ENCODE results near the gene ADAMTS12.

The ADAMTS12 gene

DNA sequence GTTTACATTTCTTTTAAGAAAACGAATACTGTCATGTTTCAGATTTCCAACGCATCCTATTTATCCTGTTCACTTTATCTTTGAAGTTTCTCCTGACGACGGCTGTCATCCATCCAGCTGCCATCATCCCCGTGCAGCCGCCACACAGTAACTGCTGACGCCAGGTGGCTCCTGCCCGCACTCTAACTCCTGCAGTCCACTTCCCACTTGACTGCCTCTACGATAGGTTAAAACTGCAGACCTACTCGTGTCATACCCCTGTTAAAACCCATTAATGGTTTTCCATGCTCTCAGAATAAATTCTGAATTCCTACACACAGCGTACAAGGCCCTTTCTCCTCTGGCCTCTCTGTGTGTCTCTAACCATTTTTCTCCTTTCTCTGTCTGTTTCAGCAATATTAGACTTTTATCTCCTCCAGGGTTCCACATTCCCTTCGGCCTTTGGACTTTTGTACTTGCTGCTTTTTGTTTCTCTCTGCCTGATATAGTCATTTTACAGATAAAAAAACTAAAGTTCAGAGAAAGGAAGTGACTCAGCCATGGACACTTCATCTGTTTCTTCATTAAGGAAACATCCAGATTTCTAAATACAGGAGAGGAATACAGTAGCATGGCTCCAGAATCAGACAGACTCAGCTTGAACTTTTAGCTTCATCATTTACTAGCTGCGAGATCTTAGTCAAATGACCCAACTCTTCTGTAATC is 84.9 kb downstream of the ADAMTS12 start:
- DNase-seq (ENCODE audit: low spot score) = peak; percentile 56

DNA sequence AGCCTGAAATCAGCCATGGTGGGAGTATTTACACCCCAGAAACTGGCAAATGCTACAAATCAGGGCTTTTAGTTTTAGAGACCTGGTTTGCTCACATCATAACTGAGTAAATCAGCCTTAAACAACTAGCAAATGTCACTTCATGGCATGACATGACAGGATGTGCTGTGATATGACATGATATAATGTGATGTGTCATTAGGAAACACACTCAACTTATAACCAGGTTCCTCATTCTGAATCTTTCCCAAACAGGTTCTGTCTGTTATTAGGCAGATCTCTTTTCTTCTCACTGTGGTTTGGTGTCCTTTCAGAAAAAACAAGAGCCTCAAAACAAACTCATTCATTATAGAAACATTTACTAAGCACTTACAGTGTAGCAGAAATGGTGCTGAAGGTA is 90.5 kb downstream of the ADAMTS12 start:
- DNase-seq (ENCODE audit: low spot score) = no peak

DNA sequence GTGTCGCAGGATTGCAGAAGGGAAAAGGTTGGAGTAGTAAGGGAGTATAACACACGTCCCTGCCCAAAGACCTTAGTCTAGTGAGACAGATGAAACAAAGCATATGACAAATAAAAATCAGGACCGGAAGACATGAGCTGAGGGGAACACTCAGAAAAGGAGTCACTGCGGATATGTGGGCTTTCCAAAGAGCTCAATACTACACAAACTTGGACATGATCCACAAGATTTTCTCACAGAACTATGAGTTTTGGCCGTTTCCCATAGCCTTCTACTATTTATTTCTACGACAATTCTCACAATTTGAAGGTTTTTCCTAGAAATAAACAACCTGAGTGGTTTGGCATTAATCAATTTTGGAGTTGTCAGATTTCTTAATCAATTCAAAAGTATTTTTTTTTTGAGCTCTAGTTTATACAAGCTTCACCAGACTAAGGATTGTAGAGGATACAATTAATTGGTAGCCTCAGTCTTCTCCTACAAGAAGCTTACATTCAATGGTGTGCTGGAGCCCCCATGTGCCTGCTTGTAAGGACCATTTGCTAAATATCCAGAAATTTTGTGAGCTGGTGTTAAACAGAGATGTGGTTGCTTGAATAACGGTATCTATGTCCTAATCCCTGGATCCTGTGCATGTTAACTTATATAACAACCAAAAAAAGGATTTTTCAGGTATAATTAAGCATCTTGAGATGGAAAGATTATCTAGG is 91.4 kb downstream of the ADAMTS12 start:
- no peak for DNase-seq (ENCODE audit: low spot score)

DNA sequence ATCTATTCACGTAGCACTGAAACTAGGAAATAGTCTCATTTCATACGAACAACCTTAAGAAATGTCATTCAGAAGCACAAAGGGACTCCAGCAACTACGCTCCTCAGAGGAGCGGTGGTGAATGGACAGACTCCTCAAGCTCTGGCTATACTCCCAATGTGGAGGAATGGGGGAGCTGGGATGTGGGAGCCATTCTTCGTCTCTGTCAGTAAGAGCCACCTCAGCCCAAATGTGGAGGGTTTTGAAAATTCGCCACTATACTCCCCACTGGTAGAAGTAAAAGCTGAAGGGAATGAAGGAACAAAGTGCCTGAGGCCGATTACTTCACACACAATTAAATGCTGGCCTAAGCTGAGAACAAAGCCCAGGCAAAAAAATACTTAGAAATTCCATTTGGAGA is 96.3 kb downstream of the ADAMTS12 start:
- no peak for DNase-seq (ENCODE audit: low spot score)

DNA sequence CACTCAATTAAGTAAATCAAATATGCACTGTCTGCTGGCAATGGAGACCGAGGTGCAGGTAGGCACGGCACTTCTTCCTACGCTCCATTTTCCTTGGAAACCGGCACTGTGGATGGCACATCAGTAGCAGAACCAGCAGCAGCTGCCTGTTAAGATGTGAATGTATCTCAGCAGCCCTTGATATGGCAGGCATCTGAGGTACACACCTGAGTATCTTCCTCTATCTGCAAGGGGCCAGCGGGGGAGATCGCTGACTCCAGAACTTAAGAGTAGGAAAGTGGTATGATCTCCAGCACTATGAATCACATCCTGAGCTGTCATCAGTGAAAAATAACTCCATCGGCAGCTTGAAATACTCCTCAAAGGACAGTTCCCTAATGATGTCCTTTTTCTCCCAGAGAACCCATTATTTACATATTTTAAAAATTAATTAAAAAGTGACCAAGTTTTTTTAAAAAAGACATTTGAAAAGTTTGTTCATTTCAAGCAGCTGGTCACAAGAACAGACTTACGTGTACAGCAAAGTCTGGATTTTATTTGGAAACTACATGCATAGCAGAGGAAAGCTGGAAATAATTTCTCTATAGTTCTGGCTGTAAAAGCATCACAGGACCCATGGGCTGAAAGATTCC is 97.1 kb downstream of the ADAMTS12 start:
- no peak for DNase-seq (ENCODE audit: low spot score)

DNA sequence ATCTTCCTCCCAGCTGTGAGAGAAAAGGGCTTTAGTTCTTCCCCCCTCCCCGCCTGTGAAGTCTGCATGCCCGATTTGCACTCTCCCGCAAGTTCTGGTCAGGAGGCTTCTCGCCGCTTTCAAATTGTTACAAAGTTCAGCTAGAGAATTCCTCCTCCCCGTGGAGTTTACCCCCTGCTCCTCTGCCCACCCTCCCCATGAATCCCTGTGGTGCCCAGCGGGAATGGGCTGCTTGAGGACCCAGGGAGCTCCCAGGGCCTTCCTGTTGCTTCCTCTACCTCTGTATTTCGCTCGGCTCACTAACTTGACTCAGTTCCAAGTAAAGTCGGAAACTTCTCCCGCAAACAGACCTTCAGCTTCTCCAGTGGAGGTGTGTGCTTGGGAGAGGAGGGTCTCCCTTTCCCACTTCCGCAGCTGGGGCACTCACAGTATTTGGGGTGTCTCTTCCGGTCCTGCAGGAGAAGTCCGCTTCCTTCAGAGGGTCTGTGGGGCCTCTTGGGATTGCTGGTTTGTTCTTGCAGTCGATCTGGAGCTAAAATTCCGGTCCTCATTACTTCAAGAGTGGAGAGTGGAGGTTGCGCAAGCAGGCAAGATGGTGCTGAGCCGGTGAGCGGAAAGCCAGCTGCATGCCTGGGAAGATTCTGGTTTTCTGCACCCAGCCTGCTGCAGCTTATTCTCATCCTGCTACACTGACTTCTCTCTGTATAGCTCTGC is 97.8 kb downstream of the ADAMTS12 start:
- no peak for DNase-seq (ENCODE audit: low spot score)

DNA sequence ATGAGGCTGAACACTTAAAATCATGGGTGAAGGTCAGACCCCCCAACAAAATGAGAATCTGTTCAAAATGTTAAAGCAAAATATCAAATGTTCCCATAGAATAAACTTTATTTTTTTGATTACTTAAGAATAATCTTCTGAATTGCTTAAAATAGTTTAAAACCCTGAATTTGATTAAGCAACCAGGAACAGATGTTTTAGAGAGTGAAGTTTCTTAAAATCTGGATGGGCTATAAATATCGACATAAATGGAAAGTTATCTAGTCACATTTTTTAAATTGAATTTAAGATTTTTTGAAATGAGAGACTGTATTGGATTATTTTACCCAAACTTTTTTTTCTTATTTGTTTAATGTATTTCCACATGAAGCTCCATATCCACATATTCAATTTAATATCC is 98.5 kb downstream of the ADAMTS12 start:
- no peak for DNase-seq (ENCODE audit: low spot score)

DNA sequence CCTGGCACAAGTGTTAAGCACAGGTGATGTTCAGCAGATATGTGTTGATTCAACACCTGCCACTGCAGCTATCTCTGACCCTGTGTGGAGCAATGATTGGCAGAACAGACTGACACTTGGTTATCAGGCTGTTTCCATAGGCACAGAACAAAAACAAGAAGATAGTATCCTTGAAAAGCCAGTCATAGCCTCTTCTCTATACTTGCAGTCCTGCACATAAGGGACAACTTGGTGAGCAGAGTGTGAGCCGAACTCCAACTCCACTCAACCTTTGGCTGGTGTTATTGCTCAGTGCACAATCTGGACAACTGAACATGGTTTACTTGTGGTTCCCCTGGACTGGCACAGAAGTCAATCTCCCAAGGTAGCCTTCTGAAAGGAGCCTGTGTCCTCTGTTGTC is 99.2 kb downstream of the ADAMTS12 start:
- DNase-seq (ENCODE audit: low spot score) = no peak

DNA sequence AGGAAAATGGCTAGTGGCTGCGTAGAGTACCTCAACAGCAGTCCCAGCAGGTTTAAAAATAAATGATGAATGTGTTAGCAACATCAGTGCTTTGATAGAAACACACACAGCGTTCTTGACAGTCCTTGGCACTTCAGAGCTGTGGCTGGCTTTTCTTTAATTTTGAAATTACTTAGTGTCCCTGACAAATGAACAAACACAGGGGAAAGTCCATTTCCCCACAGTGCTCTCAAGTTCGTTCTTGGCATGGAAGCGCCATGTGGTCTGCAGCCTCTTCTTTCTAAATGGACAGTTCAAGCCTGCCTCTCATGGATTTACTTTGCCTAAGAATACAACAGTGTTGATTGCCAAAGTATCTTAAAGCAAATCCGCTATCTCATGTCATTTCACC is 102.2 kb downstream of the ADAMTS12 start:
- DNase-seq (ENCODE audit: low spot score) = no peak

DNA sequence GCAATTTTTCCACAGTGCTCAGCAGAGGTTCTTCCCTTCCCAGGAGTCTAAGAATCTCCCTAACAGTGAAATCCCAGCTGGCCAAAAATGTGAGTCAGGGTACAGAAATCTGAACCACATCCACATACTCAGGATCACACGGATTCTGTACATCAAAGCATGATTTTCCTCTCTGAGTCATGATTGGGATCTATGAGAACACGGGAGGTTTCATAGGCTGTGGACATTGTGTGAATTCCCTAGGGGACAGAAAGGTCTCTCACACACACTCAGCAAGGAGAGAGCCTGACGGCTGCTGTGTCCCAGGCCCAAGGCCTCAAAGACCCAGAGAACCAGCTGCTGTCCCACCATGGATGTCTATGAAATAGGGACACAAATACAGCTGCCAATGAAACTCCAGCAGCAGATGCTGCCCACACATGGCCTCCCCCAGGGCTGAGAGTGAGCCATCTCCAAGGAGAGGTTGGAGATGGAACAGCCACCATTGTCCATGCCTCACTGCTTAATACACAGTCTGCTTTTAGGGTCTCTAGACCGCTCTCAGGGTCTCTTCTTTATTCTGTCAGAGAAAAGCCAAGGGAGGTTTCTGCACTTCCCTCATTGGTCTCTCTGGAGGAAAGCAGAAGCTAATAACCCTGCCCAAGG is 102.7 kb downstream of the ADAMTS12 start:
- DNase-seq (ENCODE audit: low spot score) = peak; percentile 59

DNA sequence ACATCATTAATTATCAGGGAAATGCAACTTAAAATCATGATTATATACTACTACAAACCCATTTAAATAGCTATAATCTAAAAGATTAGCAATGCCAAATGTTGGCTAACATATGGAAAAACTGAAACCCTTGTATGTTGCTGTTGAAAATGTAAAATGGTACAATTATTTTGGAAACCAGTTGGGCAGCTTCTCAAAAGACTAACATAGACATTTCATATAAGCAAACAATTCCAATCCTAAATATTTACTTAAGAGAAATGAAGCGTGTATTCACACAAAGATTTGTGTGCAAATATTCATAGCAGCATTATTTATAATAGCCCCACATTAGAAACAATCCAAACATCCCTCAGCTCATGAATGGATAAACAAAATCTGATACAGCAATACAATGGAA is 106.2 kb downstream of the ADAMTS12 start:
- DNase-seq (ENCODE audit: low spot score) = no peak

DNA sequence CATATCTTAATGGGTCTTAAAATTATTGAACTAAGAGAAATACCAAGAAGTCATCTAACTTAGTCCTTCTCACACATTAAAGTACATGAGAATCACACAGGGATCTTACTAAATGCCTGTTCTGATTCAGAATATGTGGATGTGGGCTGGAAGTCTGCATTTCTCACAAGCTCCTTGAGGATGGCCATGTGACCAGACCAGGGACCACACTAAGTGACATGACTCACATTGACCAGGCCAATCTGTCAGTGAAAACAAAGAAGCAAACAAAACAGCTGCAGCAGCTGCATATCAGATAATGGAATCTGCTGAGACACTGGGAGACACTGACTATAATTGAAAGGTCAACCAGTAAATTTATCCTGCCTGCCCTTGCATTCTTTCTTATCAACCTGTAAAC is 110.5 kb downstream of the ADAMTS12 start:
- peak; percentile 7 for DNase-seq (ENCODE audit: low spot score)

DNA sequence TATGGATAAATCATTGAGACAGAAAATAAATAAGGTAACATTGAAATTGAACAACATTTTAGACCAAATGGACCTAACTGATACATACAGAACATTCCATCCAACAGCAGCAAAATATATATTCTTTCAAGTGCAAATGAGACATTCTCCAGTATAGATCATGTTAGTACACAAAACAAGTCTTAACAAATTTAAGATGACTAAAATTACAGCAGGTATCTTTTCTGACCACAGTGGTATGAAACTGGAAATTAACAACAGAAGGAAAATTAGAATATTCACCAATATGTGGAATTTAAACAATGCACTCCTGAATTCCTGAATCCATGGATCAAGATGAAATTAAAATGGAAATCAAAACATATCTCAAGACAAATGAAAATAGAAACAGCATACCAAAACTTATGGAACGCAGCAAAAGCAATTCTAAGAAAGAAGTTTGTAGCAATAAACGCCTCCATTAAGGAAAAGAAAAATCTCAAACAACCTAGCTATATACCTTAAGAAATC is 115.6 kb downstream of the ADAMTS12 start:
- no peak for DNase-seq (ENCODE audit: low spot score)

DNA sequence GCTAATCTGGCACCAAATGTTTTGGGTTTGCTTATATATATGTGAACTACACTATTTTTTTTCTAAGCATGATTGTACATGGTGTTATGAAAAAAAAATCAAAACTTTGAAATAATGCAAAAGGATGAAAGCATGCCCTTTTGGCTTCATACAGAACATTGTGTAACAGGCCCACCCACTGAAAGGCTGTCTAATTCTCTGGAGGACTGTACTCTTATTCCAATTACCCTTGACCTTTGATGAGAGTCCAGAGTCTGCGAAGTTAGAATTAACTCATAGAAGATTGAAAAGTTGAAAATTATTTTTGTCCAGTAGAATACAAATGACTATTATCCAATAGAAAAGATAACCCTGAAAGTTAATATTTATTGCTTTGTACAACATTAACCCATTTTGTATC is 117.4 kb downstream of the ADAMTS12 start:
- DNase-seq (ENCODE audit: low spot score) = no peak

DNA sequence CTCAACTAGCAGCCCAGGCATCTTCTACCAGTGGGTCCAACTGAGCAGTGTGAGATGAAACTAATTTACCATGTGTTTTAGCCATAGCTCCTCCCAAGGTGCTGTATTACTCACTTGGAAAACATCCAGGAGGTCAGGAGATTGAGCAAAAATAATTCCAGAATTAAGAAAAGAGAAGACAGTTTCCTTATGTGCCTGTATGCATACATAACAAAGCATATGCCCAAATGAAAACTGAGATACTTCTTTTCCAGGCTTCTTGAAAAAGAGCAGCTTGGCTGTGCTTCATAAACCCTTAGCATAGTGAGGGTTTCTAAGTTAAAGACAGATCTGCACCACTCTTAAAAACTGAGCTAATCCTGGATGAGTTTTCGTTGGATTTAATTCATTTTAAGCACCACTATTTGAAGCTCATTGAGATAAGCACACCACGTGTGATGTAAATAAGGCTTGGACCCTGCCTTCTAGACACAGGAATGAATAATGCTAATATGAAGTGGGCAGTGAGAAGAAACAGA is 119.4 kb downstream of the ADAMTS12 start:
- no peak for DNase-seq (ENCODE audit: low spot score)

DNA sequence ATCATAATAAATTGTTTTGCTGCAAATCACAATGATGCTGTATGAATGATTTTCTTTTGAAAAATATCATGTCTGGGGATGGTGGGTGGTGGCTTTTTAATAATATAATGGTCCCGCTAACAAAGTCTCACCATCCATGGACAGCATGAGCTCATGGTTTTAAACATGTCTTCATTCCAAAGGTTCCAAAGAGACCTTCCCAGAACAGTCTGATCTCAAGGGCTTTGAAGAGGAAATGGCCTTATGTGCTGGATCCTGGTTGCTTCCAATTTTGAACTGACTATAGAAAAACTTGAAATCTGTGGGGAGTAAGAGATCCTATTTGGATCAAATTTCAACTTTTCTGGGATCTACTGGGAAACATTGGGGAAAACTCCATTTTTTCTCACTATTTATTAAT is 121.8 kb downstream of the ADAMTS12 start:
- DNase-seq (ENCODE audit: low spot score) = no peak

DNA sequence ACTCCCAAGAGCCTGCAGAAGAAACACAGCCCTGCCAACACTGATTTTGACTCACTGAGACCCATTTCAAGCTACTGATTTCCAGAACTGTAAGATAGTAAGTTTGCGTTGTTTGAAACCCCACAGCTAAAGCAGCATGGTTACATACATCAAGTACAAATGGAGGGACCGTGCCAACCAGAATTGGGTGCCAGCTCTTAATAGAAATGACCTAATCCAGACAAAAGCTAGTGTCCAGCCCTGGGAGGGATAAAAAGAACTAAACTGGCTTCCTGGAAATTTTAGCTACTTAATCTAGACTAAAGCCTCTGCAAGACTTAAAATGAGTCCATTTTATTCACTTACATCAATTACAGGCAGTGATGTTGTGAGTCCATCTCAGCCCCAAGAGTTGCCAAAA is 122.6 kb downstream of the ADAMTS12 start:
- no peak for DNase-seq (ENCODE audit: low spot score)

DNA sequence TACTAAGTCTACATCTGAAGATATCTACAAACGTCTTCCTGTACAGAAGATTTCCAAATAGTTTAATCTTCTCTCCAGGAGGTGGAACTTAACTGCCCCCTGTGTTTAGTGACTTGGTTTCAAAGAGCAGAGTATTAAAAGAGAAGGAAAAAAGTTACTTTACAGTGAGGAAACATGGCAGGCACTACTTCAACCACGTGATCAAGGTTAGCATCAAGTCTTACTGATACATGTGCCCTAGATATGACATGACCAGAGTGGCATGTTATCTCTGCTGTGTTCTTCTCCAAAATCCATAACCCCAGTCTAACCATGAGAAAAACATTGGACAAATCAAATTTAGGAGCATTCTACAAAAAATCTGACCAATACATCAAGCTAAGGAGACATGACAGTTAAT is 125.8 kb downstream of the ADAMTS12 start:
- no peak for DNase-seq (ENCODE audit: low spot score)

DNA sequence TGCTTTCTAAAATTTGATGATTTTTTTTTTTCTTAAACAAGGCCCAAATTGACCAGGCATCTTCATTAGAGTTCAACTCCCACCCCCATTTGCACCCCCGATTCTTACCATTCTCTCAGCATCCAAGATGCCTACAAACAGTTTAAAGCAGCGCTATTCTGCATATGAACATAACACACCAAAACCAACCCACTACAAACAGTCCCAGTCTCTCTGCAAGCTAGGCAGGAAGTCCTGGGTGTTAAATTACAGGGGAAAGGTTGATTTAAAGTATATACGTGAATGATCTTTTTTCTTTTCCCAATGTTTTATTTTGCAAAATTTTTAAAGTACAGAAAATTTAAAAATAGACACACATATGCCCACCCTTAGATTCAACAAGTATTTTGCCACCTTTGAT is 127.0 kb downstream of the ADAMTS12 start:
- no peak for DNase-seq (ENCODE audit: low spot score)

DNA sequence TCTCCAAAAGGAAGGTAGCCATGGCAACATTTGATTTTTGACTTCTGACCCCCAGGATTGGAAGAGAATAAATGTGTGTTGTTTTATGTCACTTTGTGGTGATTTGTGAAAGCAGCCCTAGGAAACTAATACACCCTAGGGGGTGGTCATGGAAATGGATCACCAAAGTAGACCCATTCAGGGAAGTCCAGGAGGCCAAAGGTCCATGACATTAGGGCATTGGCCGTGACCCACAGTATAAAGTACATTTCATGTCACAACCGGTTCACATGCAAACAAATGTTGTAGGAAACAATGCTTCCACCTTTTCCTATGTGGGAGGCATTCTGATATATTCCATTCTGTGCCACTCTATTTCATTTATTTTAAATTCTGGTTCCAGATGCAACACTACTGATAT is 128.4 kb downstream of the ADAMTS12 start:
- no peak for DNase-seq (ENCODE audit: low spot score)

DNA sequence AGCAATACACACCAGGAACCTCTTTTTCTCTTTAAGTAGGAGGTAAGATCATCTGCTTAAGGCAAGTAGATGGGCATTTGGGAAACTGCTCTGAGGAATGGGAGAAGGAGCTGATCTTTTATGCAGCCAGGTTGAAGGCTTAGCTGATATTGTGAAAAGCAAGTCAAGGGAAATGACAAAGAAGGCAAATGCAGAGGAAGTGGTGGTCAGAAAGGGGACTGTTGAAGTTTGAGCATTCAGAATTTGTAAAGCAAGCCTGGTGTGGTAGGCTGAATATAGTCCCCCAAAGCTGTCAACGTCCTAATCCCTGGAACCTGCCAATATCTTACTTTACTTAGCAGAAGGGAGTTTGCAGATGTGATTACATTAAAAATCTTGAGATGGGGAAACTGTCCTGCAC is 128.9 kb downstream of the ADAMTS12 start:
- DNase-seq (ENCODE audit: low spot score) = no peak

DNA sequence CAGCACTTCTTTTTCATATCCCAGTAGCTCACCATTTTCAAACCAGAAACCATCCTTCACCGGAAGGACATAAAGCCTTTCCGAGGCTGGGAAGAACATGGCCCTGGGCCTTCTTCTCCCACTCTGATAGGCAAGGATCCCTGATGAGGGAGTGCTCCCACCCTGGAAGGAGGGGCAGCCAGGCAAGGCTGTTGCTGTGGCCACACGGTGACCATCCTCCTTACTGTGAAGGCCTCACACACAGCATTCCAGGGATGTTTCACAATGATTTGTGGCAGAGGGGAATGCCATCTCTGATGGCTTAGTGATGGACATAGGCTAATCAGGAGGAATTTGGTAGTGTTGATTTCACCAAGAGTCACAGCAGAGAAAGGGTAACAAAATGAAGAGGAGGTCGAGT is 130.7 kb downstream of the ADAMTS12 start:
- no peak for DNase-seq (ENCODE audit: low spot score)

Data from RKO (cell line).